ENCODE measurements around the gene MAN1C1.

Gene MAN1C1

GRCh38 chr1:25607123-25607522 lies 9.5 kb upstream of the MAN1C1 start:
- H2AFZ ChIP-seq (ENCODE audit: low read depth, low read length) = no peak overlapping the region
- H3K9ac ChIP-seq (ENCODE audit: low read depth, low read length) = no peak overlapping the region
- no peak for DNase-seq
- peaks cover 4% of the 10 kb centered on the region; the same call in 1 of the 2 replicates for H3K4me1 ChIP-seq (ENCODE audit: insufficient read depth, low read length)
- peaks cover 14% of the 10 kb centered on the region for H3K27me3 ChIP-seq (ENCODE audit: insufficient read depth, low read length, poor library complexity)
- H3K79me2 ChIP-seq (ENCODE audit: insufficient read depth, low read length) = no peaks in the 10 kb centered on the region
- 0 out of 2 replicates have a peak, but pooled peaks cover under 1% of the 10 kb centered on the region for H4K20me1 ChIP-seq (ENCODE audit: insufficient read depth, low read length)
- TF ChIP-seq EZH2 (IDR thresholded peaks at IDR 0.05; ENCODE audit: borderline replicate concordance, low read depth, low read length, severe bottlenecking) = no peak
- TF ChIP-seq CTCF (IDR thresholded peaks at IDR 0.05; ENCODE audit: borderline replicate concordance, extremely low read depth, low read length, poor library complexity, severe bottlenecking) = no peak
- H3K4me3 ChIP-seq (ENCODE audit: low read depth in 1 of 2, low read length in 2 of 2) = no peak overlapping the region
- H3K9me3 ChIP-seq (ENCODE audit: insufficient read depth, low read length, severe bottlenecking) = no peaks in the 10 kb centered on the region
- no peaks in the 10 kb centered on the region for H3K36me3 ChIP-seq (ENCODE audit: insufficient read depth, low read length)
- no peak overlapping the region for H3K27ac ChIP-seq (ENCODE audit: low read length)
- H3K4me2 ChIP-seq (ENCODE audit: insufficient read depth, low read length) = no peak overlapping the region
- ATAC-seq (ENCODE audit: insufficient read depth, low read depth) = no peak

GRCh38 chr1:25608488-25609178 lies 8.0 kb upstream of the MAN1C1 start:
- H3K79me2 ChIP-seq (ENCODE audit: insufficient read depth, low read length) = no peaks in the 10 kb centered on the region
- H3K4me2 ChIP-seq (ENCODE audit: insufficient read depth, low read length) = peak overlapping the region; percentile 29; the same call in 1 of the 2 replicates
- no peak overlapping the region for H3K4me3 ChIP-seq (ENCODE audit: low read depth in 1 of 2, low read length in 2 of 2)
- H3K9ac ChIP-seq (ENCODE audit: low read depth, low read length) = no peak overlapping the region
- peaks cover 4% of the 10 kb centered on the region; the same call in 1 of the 2 replicates for H3K4me1 ChIP-seq (ENCODE audit: insufficient read depth, low read length)
- H3K27me3 ChIP-seq (ENCODE audit: insufficient read depth, low read length, poor library complexity) = peaks cover 25% of the 10 kb centered on the region
- H3K9me3 ChIP-seq (ENCODE audit: insufficient read depth, low read length, severe bottlenecking) = no peaks in the 10 kb centered on the region
- no peaks in the 10 kb centered on the region for H4K20me1 ChIP-seq (ENCODE audit: insufficient read depth, low read length)
- DNase-seq (peak; percentile 83), ATAC-seq (ENCODE audit: insufficient read depth, low read depth) (peak; percentile 99)
- H2AFZ ChIP-seq (ENCODE audit: low read depth, low read length) = no peak overlapping the region
- H3K36me3 ChIP-seq (ENCODE audit: insufficient read depth, low read length) = no peaks in the 10 kb centered on the region
- TF ChIP-seq CTCF (IDR thresholded peaks at IDR 0.05; ENCODE audit: borderline replicate concordance, extremely low read depth, low read length, poor library complexity, severe bottlenecking) (peak; percentile 77), EZH2 (IDR thresholded peaks at IDR 0.05; ENCODE audit: borderline replicate concordance, low read depth, low read length, severe bottlenecking) (no peak)
- H3K27ac ChIP-seq (ENCODE audit: low read length) = no peak overlapping the region

GRCh38 chr1:25609921-25610320 lies 6.7 kb upstream of the MAN1C1 start:
- H3K27me3 ChIP-seq (ENCODE audit: insufficient read depth, low read length, poor library complexity) = peaks cover 33% of the 10 kb centered on the region
- no peak overlapping the region for H3K27ac ChIP-seq (ENCODE audit: low read length)
- H2AFZ ChIP-seq (ENCODE audit: low read depth, low read length) = no peak overlapping the region
- H4K20me1 ChIP-seq (ENCODE audit: insufficient read depth, low read length) = no peaks in the 10 kb centered on the region
- no peak overlapping the region for H3K9ac ChIP-seq (ENCODE audit: low read depth, low read length)
- no peaks in the 10 kb centered on the region for H3K9me3 ChIP-seq (ENCODE audit: insufficient read depth, low read length, severe bottlenecking)
- TF ChIP-seq CTCF (IDR thresholded peaks at IDR 0.05; ENCODE audit: borderline replicate concordance, extremely low read depth, low read length, poor library complexity, severe bottlenecking) (no peak), EZH2 (IDR thresholded peaks at IDR 0.05; ENCODE audit: borderline replicate concordance, low read depth, low read length, severe bottlenecking) (no peak)
- no peaks in the 10 kb centered on the region for H3K79me2 ChIP-seq (ENCODE audit: insufficient read depth, low read length)
- DNase-seq (no peak), ATAC-seq (ENCODE audit: insufficient read depth, low read depth) (no peak)
- no peak overlapping the region for H3K4me2 ChIP-seq (ENCODE audit: insufficient read depth, low read length)
- peaks cover 4% of the 10 kb centered on the region; the same call in 1 of the 2 replicates for H3K4me1 ChIP-seq (ENCODE audit: insufficient read depth, low read length)
- H3K4me3 ChIP-seq (ENCODE audit: low read depth in 1 of 2, low read length in 2 of 2) = no peak overlapping the region
- no peaks in the 10 kb centered on the region for H3K36me3 ChIP-seq (ENCODE audit: insufficient read depth, low read length)
